Measurements from ENCODE around the gene BCAM.
"Not testable (repeated sequence)": the region's sequence is repeated elsewhere in the genome, so short reads cannot be mapped to it uniquely, and the experiment has no call there.

The BCAM gene

DNA sequence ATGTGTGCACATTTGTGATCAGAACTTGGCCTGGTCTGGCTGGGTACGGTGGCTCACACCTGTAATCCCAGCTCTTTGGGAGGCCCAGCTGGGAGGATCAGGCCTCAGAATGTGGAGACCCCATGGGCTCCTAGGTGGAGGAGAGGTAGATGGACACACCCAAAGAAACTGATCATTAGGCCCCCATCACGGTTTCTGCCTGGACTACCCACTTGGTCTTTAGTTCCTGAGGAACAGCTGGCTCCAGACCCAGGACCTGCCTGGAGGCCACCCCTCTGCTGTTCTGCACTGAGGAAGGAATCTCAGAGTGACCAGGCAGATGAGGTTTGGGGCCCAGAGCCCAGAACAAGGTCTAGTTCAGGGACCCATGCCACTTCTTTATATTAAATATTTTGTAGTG is 29.8 kb upstream of the BCAM start:
- POLR2A ChIA-PET = no interaction called here
- no peak for DNase-seq (ENCODE audit: extremely low spot score)
- TF ChIP-seq, protein P1, sequence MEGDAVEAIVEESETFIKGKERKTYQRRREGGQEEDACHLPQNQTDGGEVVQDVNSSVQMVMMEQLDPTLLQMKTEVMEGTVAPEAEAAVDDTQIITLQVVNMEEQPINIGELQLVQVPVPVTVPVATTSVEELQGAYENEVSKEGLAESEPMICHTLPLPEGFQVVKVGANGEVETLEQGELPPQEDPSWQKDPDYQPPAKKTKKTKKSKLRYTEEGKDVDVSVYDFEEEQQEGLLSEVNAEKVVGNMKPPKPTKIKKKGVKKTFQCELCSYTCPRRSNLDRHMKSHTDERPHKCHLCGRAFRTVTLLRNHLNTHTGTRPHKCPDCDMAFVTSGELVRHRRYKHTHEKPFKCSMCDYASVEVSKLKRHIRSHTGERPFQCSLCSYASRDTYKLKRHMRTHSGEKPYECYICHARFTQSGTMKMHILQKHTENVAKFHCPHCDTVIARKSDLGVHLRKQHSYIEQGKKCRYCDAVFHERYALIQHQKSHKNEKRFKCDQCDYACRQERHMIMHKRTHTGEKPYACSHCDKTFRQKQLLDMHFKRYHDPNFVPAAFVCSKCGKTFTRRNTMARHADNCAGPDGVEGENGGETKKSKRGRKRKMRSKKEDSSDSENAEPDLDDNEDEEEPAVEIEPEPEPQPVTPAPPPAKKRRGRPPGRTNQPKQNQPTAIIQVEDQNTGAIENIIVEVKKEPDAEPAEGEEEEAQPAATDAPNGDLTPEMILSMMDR (IDR thresholded peaks at IDR 0.05; ENCODE audit: control extremely low read depth, extremely low read depth, low read depth, missing control alignments) = no peak
- CTCF ChIA-PET = interaction anchor here (0.9 to 18.3 kb wide), 4 partner anchors 8 to 90 kb away, joined by 3 to 513 read pairs (median 10); partner anchors contain the start of gene NECTIN2

DNA sequence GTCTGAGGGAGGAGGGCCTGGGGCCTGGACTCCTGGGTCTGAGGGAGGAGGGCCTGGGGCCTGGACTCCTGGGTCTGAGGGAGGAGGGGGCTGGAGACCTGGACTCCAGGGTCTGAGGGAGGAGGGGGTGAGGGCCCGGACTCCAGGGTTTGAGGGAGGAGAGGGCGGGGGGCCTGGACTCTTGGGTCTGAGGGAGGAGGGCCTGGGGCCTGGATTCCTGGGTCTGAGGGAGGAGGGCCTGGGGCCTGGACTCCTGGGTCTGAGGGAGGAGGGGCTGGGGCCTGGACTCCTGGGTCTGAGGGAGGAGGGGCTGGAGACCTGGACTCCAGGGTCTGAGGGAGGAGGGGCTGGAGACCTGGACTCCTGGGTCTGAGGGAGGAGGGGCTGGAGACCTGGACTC is 27.2 kb upstream of the BCAM start:
- not testable (repeated sequence) for DNase-seq (ENCODE audit: extremely low spot score)

DNA sequence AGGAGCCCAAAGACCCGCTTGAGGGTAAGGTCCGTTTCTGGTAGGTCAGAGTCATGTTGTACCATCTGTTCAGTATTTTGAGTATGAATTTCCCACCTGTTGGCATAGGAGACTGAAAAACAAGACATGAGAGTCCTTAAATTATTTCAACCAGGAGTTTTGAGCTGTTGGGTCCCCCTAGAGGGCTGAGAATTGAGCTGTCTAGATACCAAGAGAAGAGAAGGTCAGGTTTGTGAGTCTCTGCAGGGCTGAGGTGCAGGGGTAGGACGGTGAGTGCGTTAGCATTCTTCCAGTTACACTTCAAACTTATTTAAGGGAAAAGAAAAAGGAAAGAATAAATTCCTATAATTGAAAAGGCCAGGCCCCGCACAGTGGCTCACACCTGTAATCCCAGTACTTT is 26.2 kb upstream of the BCAM start:
- ChIA-PET POLR2A (no interaction called here), CTCF (interaction anchor here (0.6 to 4.4 kb wide), 8 partner anchors 10 to 128 kb away, joined by 3 to 54 read pairs (median 14); no protein-coding TSS in a partner anchor)
- no peak for DNase-seq (ENCODE audit: extremely low spot score)
- TF ChIP-seq, protein P1 (IDR thresholded peaks at IDR 0.05; ENCODE audit: control extremely low read depth, extremely low read depth, low read depth, missing control alignments) = no peak

More for the DNA sequence above, 27.2 kb upstream of the BCAM start:
- POLR2A ChIA-PET = not testable (repeated sequence)
- CTCF ChIA-PET = interaction anchor here (1.4 to 4.4 kb wide), 5 partner anchors 10 to 125 kb away, joined by 3 to 54 read pairs (median 15); no protein-coding TSS in a partner anchor

DNA sequence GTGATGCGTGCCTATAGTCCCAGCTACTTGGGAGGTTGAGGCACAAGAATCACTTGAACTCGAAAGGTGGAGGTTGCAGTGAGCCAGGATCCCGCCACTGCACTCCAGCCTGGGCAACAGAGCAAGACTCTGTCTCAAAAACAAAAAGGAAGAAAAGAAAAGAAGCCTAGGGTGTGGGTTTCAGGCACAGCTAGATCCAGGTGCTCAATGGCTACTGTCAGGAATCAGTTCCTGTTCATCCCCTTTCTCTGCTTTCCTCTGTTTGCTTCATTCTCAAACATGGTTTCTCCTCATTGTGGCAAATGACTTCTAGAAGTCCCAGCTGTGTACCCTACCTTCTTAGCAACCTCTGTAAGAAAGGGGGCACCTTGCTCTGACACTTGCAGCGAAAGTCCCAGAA is 25.4 kb upstream of the BCAM start:
- CTCF ChIA-PET = interaction anchor here (0.6 to 4.4 kb wide), 21 partner anchors 9 to 142 kb away, joined by 3 to 54 read pairs (median 6); partner anchors contain the start of gene NECTIN2
- TF ChIP-seq, protein P1 (IDR thresholded peaks at IDR 0.05; ENCODE audit: control extremely low read depth, extremely low read depth, low read depth, missing control alignments) = no peak
- POLR2A ChIA-PET = no interaction called here
- no peak for DNase-seq (ENCODE audit: extremely low spot score)

DNA sequence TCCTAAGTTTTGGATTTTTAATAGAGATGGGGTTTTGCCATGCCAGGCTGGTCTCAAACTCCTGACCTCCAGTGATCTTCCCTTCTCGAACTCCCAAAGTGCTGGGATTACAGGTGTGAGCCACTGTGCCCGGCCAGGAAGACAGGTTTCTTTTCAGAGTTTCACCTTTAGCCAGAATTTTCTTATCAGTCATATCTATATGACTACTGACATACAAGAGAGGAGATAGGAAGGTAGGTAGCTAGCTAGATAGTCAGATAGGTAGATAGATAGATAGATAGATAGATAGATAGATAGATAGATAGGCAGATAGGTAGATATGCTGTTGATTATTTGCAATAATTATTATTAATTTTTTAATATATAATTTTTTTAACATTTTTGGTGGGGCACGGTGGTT is 23.6 kb upstream of the BCAM start:
- ChIA-PET POLR2A (no interaction called here), CTCF (interaction anchor here (0.7 to 4.4 kb wide), 20 partner anchors 7 to 105 kb away, joined by 3 to 54 read pairs (median 4); partner anchors contain the start of gene BCAM)
- DNase-seq (ENCODE audit: extremely low spot score) = no peak
- TF ChIP-seq, protein P1 (IDR thresholded peaks at IDR 0.05; ENCODE audit: control extremely low read depth, extremely low read depth, low read depth, missing control alignments) = no peak

DNA sequence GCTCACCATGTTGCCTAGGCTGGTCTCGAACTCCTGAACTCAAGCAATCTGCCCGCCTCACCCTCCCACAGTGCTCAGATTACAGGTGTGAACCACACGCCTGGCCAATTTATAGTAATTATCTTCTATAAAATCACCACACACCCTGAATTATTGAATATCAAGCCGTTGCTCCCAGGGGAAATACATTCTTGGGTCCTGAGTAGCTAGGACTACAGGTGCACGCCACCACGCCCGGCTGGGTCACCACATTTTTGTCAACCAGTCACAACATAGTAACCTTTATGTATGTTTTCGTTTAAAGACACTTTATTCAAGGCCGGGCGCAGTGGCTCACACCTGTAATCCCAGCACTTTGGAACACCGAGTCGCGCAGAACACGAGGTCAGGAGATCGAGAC is 22.9 kb upstream of the BCAM start:
- CTCF ChIA-PET = interaction anchor here (1.0 to 4.4 kb wide), 7 partner anchors 11 to 96 kb away, joined by 3 to 26 read pairs (median 3); no protein-coding TSS in a partner anchor
- TF ChIP-seq, protein P1 (IDR thresholded peaks at IDR 0.05; ENCODE audit: control extremely low read depth, extremely low read depth, low read depth, missing control alignments) = no peak

DNA sequence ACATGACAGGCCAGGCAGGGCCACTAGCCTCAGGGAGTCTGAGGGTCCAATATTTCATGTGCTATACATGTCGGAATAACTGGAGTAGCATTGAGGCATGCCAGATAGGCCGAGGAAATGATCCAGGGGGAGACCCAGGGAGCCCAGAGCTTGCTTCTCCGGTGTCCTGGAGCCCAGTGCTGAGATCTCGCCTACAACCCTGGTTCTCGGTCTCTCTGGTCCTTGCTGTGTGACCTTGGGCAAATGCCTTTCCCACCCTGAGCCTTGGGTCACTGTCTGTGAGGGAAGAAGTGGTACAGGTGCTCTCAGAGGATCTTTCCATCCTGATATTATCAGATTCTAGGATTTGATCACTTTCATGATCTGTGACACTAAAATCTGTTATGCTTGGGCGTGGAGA is 19.9 kb upstream of the BCAM start:
- TF ChIP-seq, protein P1 (IDR thresholded peaks at IDR 0.05; ENCODE audit: control extremely low read depth, extremely low read depth, low read depth, missing control alignments) = no peak
- ChIA-PET POLR2A (no interaction called here), CTCF (interaction anchor here (1.3 to 3.9 kb wide), 2 partner anchors 18 kb away, joined by 7 to 20 read pairs; no protein-coding TSS in a partner anchor)
- no peak for DNase-seq (ENCODE audit: extremely low spot score)

More for the DNA sequence above, 22.9 kb upstream of the BCAM start:
- POLR2A ChIA-PET = interaction anchor here (0.7 kb wide), 1 partner anchor 157 kb away, joined by 3 read pairs; no protein-coding TSS in a partner anchor
- no peak for DNase-seq (ENCODE audit: extremely low spot score)
